ENCODE measurements around the gene PCDH17.

DNA sequence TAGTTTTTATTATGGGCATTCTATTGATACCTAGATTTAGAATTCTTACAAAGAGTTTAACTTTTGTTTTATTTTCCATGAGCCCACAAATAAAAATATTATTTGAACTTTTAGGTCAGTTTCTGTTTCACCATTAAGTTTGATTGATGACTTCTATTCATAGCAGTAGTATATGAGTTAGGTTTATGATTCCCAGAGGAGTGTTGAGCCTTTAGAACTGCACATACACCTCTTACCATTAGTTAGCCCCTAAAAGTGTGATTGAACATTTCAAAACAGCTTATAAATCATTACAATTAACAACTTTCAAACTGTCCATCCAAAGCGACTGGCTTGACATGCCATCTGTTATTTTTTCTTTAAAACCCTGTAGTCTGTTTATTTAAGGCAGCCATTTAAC lies 19.0 kb upstream of the PCDH17 start:
- TF ChIP-seq, protein P1, sequence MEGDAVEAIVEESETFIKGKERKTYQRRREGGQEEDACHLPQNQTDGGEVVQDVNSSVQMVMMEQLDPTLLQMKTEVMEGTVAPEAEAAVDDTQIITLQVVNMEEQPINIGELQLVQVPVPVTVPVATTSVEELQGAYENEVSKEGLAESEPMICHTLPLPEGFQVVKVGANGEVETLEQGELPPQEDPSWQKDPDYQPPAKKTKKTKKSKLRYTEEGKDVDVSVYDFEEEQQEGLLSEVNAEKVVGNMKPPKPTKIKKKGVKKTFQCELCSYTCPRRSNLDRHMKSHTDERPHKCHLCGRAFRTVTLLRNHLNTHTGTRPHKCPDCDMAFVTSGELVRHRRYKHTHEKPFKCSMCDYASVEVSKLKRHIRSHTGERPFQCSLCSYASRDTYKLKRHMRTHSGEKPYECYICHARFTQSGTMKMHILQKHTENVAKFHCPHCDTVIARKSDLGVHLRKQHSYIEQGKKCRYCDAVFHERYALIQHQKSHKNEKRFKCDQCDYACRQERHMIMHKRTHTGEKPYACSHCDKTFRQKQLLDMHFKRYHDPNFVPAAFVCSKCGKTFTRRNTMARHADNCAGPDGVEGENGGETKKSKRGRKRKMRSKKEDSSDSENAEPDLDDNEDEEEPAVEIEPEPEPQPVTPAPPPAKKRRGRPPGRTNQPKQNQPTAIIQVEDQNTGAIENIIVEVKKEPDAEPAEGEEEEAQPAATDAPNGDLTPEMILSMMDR (conservative IDR thresholded peaks at IDR 0.05 in 1 of 2, IDR thresholded peaks at IDR 0.05 in 1 of 2; ENCODE audit: low read depth in 1 of 2, low read length in 2 of 2): no peak
- TF ChIP-seq EZH2 (IDR thresholded peaks at IDR 0.05; ENCODE audit: low read length, missing control alignments): no peak
